DLD1 (cell line): Measurements from ENCODE around the gene ANLN.
"Not testable (repeated sequence)": the region's sequence is repeated elsewhere in the genome, so short reads cannot be mapped to it uniquely, and the experiment has no call there.

Source experiments
- in situ Hi-C: cut with HindIII; loops from 2 replicates; pipeline ENCODE4 v1.10.0; 2017; ENCODE audit warnings: low sequenced_read_pairs

The ANLN gene

DNA sequence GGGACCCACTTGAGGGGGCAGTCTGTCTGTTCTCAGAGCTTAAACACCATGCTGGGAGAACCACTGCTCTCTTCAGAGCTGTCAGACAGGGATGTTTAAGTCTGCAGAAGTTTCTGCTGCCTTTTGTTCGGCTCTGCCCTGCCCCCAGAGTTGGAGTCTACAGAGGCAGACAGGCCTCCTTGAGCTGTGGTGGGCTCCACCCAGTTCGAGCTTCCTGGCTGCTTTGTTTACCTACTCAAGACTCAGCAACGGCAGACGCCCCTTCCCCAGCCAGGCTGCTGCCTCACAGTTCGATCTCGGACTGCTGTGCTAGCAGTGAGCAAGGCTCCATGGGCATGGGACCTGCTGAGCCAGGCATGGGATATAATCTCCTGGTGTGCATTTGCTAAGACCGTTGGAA is 11.1 kb upstream of the ANLN start:
- in situ Hi-C loops = not testable (repeated sequence)

DNA sequence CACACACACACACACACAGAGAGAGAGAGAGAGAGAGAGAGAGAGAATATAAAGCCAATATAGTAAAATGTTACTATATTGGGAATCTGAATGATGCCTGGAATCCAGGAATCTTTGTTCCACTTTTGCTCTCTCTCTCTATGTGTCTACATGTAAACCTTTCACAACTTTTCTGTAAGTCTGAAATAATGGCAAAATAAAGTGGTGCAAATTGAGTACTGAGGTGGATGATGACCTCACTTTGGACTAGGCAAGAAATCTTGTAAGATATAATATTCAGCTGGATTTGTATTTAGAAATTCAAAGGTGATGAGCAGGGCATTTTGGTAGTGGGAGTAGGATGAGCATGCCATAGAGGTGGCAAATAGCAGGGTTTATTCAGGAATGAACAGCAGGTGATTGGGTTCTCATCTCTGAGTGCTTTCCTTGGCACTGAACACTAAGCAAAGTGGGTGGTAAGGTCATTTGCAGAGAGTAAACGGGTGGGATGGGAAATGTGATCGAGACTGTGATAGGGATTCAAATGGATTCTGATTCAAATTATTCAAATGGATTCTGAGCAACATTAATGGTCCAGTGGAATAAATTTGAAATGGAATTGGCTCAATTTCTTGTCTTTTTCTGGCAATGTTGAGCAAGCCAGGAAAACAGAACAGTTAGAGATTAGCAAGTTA is 9.7 kb upstream of the ANLN start:
- in situ Hi-C loops = no loop called here

DNA sequence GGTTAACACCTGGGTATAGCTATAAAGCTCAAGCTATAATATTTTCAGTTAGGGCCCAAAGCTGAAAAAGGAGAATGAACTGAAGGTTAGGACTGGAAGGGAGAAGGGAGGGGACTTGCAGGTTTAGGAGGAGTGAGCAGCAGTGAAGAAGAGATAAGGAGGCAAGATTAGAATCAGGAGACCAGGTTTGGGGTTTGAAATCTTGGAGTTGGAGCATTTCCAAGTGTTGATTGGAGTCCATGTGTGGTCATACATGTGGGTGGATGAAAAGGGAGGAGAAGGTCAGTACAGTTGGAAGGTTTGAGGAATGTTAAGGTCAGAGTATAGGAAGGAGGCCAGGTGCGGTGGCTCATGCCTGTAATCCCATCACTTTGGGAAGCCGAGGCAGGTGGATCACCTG is 8.6 kb upstream of the ANLN start:
- in situ Hi-C loops = no loop called here

DNA sequence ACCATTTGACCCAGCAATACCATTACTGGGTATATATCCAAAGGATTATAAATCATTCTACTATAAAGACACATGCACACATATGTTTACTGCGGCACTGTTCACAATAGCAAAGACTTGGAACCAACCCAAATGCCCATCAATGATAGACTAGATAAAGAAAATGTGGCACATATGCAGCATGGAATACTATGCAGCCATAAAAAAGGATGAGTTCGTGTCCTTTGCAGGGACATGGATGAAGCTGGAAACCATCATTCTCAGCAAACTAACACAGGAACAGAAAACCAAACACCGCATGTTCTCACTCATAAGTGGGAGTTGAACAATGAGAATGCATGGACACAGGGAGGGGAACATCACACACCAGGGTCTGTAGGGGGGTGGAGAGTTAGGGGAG is 6.4 kb upstream of the ANLN start:
- in situ Hi-C loops = not testable (repeated sequence)

DNA sequence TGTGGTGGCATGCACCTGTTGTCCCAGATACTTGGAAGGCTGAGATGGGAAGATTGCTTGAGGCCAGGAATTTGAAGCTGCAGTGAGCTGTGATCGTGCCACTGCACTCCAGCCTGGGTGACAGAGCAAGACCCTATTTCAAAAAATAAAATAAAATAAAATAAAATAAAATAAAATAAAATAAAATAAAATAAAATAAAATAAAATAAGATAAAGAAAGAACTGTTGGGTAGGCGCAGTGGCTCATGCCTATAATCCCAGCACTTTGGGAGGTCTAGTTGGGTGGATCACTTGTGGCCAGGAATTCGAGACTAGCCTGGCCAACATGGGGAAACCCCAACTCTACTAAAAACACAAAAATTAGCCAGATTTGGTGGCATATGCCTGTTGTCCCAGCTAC is 4.0 kb upstream of the ANLN start:
- in situ Hi-C loops = not testable (repeated sequence)

- in situ Hi-C loops = no loop called here
Measured at GRCh38 chr7:36387435-36388231, 2.0 kb upstream of the ANLN start.

GRCh38 chr7:36388423-36388822 is 1.2 kb upstream of the ANLN start:
- in situ Hi-C loops = no loop called here

DNA sequence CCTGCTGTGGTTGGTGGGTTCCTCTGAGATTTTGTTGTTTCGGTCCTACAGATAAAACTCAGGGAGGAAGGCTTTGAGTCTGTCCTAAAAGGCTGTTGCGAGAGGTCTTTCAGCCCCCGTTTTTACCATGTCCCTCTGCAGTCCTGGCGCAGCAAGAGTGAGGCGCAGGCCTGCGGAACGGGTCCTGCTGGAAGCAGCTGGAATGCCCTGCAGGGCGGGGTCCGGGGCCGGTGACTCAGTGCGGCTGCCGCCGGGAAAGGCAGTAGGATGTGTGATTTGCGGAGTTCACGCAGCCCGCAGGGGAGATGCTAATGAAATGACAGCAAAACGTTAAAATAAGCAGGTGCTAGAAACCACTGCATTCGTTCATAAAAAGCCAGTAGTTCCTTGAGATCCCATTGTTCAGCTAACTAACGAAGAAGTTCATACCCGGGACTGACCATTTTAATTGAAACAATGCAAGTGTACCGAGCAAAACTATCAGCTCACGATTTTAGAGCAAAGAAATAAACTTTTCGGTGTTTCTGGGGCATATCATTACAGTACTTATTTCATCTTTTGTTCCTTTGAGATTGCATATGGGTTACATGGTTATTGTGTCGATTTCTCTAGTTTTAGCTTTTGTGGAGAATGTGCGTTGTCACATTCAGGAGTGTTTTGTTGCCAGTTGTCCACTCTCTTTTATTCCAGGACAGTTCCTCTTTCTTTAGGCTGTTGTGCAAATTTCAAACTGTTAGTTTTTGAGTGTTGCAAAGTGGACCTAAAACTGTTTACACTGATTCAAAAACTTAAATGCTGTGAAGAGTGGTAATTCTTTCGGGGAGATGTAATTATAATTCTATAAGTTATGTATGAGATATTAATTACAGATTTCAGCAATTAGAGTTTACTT is 783 bp downstream of the ANLN start:
- in situ Hi-C loops = no loop called here

GRCh38 chr7:36391436-36392198 is 2.0 kb downstream of the ANLN start:
- in situ Hi-C loops = no loop called here

DNA sequence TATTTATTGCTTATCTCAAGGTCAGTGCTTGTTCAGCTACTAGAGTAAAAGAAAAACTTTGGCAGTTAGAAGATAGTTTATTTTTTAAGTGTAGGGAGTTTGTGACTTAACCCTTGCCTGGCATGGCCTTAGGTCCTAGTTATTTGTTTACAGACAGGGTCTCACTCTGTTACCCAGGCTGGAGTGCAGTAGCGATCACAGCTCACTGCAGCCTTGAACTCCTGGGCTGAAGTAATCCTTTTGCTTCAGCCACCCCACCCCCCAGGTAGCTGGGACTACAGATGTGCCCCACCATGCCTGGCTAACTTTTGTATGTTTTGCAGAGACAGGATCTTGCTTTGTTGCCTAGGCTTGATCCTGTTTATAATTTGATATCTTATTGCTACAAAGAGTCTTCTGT is 4.2 kb downstream of the ANLN start:
- in situ Hi-C loops = no loop called here

DNA sequence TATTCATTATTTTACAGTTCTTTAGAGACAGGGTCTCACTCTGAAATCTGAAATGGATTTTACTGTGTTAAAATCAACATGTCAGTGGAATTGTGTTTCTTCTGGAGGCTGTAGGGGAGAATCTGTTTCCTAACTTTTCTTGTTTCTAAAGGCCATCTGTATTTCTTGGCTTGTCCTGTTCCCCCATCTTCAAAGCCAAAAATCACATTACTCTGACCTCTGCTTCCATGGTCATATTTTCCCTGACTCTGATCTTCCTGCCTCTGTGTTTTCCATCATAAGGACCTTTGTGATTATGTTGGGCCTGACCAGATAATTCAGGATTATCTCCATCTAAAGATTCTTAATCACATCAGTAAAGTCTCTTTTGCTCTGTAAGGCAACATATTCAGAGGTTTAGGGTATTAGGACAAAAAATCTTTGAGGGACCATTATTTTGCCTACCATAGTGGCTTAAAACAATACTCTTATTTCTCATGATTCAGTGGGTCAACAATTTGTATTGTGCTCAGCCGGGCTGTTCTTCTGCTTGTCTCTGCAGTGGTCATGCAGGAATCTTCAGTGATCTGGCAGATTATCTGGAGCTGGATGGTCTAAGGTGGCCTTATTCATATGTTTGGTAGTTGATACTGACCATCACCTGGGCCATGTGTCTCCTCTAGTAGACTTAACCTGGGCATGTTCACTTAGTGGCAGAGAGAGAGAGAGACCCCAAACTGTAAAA is 5.7 kb downstream of the ANLN start:
- in situ Hi-C loops = no loop called here

- in situ Hi-C loops = no loop called here
Measured at GRCh38 chr7:36396150-36396549, 6.5 kb downstream of the ANLN start.

DNA sequence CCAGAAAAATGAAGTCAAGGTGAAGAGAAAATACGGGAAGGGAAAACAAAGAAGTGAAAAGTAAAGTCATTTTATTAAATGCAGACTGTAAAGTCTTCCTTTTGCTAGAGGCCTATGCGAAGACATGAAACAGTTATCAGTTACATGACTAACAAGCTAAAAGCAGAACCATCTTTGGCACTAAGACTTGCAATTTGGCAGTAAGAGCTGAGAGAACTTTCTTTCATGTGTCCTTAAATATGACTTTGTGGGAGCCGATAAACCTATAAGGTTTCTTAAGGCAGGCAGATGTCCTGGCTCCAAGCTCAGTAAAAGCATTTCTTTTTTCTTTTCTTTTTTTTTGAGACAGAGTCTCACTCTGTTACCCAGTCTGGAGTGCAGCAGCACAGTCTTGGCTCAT is 10.4 kb downstream of the ANLN start:
- in situ Hi-C loops = no loop called here

GRCh38 chr7:36400606-36401005 is 10.9 kb downstream of the ANLN start:
- in situ Hi-C loops = no loop called here

- in situ Hi-C loops = no loop called here
Measured at GRCh38 chr7:36403452-36403851, 13.8 kb downstream of the ANLN start.

- in situ Hi-C loops = no loop called here
Measured at GRCh38 chr7:36404639-36405408, 15.2 kb downstream of the ANLN start.

DNA sequence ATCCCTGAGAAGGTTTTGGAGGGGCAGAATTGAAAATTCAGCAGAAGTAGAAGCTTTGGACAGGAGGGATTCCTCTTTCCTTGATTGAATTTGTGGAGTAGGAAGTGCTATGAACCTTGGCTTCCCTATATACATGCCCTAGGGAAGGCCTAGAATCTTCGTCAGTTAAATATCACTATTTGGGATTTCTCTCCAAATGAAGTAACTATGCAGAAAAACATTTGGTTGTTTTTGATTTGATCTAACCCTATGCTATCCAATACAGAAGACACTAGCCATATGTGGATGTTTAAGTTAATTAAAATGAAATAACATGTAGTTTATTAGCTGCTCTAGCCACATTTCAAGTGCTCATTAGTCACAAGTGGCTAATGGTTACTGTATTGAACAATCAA is 15.7 kb downstream of the ANLN start:
- in situ Hi-C loops = no loop called here

DNA sequence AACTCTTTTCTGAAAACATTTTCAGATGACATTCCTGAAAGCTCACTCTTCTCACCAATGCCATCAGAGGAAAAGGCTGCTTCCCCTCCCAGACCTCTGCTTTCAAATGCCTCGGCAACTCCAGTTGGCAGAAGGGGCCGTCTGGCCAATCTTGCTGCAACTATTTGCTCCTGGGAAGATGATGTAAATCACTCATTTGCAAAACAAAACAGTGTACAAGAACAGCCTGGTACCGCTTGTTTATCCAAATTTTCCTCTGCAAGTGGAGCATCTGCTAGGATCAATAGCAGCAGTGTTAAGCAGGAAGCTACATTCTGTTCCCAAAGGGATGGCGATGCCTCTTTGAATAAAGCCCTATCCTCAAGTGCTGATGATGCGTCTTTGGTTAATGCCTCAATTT is 16.5 kb downstream of the ANLN start:
- in situ Hi-C loops = no loop called here
